Measurements from ENCODE around the gene POLR2M.
A peak's percentile ranks its signal among the peaks of the same experiment; 100 is the strongest.

The POLR2M gene

DNA sequence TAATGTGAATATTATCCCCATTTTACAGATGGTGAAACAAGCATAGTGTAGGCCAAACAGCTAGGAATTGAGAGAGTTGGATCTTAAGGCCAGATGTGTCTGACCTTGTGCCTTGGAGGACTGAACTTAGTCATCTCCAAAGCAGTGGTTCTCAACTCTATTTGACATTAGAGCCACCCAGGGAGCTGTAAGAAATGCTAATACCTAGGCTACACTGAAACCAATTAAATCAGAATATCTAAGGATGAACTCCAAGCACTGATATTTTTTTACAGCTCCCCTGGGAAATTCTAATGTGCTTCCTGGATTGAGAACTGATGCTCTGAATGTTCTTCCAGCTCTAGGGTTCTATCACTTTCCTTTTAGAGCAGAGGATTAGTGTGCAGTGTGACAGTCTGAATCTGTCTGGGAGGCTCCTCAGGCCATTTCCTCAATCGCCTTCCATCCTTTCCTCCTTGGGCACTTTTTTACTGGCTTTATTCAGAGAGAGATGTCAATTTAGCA, 32.3 kb downstream of the POLR2M start:
- DNase-seq (ENCODE audit: low spot score): no peak
- FAIRE-seq: no peak

DNA sequence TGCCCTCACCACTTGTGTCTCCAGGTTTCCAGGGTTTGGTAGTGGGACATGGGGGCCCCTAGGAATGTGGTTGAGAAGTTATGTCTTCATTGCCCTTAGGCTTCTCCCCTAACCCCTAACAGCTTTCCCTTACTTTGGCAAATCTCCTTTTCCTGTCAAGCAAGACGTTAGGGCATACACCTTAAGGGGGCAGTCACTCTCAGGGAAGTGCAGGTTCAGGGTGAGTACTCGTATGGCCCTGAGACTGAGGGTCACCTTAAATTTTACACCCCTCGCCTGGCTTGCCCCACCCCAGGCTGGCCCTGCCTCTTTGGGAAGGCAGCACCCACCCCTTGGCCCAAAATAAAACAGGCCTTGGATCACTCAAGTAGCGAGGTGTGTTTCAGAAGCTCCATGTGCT, 33.5 kb downstream of the POLR2M start:
- no peak for FAIRE-seq
- DNase-seq (ENCODE audit: low spot score): no peak

DNA sequence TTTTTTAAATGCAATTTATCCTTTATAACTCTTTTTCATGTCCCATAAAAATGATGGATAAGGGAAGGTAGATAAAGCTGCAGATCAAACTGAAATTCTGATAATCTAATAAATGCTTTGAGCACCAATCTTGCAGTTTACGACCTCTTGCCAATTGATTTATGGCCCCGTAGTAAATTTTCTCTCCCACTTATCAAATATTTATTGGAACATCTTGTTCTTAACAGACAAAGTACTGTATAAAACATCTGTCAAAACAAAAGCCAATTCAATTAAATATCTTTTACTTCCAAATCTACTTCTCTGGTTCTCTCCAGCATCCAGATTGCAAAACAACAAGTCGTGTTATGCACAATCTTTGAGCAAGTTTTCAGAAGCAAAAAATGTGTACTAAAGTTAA, 34.6 kb downstream of the POLR2M start:
- DNase-seq (ENCODE audit: low spot score): no peak
- FAIRE-seq: no peak

DNA sequence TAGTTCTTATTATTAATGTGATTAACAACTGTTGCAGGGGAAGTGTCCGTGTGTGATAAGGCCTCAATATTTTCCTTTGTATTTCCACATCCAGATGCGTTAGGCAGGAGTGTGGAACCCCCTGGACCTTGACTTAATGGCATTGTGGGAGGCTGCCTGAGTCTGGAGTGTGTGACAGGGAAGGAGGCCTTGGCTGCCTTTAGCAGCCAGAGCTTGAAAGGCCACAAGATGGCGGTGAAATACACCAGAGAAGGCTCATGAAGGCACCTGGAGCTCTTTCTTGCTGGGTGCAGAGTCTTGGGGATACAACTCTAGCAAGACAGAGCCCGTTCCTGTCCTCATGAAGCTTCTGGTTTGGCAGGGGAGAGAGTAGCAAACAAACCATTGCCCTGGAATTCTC, 36.9 kb downstream of the POLR2M start:
- no peak for DNase-seq (ENCODE audit: low spot score)

DNA sequence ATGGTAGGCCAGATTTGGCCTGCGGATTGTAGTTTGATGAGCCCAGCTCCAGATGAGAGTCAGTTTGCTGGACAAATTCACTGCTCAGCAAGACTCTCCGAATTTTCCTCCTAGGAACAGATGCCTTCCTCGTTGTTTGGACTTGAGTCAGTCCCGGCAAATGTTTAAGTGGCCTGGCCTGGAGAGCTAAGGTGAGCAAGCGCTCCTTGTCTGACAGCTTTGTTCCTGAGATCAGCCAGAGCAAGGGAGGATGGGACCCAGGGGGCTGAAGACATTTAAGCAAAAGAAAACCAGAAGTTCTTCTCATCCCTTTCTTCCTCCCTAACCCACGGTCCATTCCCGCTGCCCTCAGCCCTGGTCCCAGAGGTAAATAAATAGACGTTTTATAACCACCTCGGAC, 40.3 kb downstream of the POLR2M start:
- no peak for DNase-seq (ENCODE audit: low spot score)

More for the DNA sequence above, 36.9 kb downstream of the POLR2M start:
- FAIRE-seq: no peak

DNA sequence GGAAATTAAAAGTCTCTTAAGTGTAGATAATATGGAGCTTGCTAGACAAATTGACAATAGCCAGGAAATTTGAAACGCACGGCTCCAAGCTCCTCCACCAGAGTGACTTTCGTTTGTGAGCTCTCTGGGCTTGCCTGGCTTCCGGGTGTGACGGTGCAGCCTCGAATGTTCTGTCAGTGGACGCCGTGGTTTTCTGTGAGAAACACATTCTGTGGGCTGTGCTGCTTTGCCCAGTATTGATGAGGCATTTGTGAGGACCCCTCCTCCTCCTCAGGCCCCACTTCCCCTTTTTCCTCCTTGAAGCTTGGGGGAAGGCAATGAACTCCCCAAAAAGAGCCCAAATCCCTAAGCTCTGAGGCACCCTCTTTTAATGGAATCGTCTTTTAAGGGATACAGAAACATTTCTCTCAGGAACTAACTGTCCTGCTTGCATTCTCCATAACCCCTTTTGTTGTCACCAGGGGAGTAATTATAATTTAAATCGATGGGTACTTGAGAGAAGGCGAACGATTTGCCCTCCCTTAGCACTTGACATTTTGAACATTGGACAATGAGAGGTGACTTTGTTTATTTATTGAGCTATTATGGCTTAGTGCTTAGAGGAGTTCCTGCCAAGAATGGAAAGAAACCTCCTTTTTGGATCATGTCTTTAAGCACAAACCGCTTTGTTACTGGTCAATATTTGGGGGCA, 40.8 kb downstream of the POLR2M start:
- FAIRE-seq: no peak
- no peak for DNase-seq (ENCODE audit: low spot score)

More for the DNA sequence above, 40.3 kb downstream of the POLR2M start:
- no peak for FAIRE-seq

DNA sequence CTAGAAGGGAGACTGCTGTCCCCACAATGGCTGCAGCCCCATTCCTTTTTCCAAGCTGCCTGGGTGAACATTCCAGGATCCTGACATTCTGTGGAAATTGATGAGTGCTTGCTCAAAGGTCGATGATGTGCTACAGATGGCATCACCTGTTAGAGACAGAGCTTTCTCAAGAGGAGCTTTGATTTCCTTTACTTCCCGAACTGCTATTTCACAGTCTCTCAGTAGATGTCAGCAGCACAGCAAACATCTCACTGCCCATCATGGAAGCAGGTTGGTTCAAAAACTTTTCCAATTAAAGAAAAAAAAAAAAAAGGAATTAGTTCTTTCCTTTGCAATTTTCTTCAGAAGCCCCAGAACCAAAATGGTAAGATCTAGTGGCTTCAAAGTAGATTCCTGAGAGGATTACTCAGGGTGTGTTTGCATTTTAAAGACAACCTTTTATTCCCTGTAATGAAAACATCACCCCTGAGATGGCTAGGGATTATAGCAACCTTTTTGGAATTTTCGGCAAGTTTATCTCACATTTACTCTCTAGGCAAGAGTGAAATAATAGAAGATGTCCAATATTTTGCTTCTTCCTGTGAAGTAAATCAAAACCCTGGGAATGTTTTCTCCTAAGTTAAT, 44.8 kb downstream of the POLR2M start:
- FAIRE-seq (no peak), DNase-seq (ENCODE audit: low spot score) (peak; percentile 14)

DNA sequence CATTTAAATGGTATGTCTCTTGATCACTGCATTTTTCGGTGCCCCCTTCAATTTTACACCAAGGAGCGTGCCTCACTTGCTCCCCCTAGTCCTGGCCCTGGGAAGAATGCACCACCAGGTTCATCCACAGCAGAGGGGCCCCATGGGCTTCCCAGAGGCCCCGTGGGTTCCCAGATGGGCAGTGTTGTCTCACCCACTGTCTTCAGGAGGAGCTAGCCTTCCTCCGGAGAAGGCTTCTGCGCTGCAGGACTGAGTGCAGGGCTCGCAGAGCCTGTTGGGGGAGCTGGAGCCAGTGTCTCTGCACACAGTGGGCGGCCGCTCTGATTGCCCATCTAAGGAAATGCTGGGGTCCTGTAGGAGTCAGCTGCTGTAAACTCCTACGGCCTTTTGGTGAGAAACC, 45.9 kb downstream of the POLR2M start:
- DNase-seq (ENCODE audit: low spot score): no peak

DNA sequence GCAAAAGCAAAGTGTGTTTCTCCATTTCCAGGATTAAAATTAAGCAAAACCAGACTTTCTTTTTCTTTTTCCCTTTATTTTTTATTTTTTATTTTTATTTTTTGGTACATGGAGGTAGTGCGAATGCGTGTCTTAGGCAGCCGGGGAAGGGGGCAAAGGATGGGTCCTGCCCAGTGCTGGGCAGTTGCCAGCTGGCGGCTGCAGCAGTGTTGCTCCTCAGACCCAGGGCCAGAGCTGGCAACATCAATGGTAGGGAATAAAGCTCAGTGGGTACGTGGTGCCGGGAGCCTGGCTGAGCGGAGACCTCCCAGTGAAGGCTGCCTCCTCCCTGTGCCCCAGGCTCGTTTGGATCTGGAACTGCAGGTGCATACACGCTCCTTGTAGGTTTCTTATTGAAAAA, 46.3 kb downstream of the POLR2M start:
- no peak for DNase-seq (ENCODE audit: low spot score)
- FAIRE-seq: no peak

More for the DNA sequence above, 45.9 kb downstream of the POLR2M start:
- FAIRE-seq: no peak

DNA sequence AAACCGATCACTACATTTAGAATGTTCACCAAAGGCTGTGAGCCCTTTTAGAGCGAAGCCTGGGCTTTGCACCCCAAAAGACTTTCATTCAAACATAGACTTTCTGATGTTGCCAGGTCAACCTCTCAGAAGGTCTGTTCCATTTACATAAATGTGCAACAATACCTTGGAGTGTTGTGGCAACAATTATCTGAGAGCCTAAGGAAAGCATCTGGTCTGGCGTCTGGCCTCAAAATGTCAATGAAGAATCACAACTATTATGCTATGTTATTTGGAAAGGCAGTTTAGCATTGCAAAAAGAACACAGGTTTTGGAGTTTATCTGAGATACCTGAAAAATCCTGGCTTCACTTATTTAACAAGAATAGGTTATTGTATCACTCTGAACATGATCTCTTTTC, 50.0 kb downstream of the POLR2M start:
- no peak for FAIRE-seq
- DNase-seq (ENCODE audit: low spot score): no peak

DNA sequence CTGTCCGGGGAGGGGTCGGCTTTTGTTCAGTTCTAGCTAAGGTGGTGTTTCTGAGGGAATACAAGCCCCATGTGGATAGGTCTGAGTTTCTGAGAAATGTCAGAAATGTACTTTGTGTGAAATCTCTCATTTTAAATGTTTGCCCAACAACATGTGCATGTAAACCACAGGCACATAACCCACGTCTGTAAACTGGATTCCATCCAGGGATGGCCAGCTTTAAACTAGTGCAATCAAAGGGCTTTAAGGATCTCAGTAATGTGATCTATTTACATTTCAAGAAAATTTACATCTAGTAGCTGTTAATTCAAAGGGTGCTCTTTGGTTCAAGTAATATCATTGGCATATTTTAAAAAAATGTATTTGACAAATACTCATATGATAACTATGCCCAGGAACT, 52.0 kb downstream of the POLR2M start:
- FAIRE-seq (no peak), DNase-seq (ENCODE audit: low spot score) (no peak)

DNA sequence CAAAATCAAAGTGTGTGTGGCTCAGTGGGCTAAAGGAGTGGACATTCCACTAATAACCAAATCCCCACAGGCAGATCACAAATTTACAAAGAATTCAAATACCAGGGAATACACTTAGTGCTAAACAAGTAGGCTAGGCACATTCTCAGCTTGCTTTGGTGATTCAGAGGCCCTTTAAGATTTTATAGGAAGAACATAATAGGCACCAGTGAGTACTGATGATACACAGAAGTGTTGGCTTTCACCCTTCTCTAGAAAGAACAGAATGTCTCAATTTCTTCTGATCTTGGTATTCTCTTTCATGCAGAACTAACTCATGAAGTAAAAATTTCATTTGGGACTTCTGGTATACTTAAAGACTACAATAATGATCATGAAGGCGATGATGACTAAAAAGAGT, 55.0 kb downstream of the POLR2M start:
- FAIRE-seq (no peak), DNase-seq (ENCODE audit: low spot score) (no peak)

DNA sequence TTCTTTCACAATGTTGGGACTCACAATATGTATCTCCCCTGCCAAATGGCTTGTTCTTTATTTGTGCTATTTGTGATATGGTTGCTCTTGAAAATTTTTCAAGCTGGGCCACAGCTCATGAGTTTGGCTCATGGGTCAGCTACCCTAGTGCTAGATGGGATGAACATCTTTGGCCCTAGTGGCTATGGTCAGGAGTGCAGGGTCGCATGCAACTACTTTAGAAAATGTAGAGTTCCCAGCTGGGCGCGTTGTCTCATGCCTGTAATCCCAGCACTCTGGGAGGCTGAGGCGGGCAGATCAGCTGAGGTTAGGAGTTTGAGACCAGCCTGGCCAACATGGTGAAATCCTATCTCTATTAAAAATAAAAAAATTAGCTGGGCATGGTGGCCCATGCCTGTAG, 55.8 kb downstream of the POLR2M start:
- DNase-seq (ENCODE audit: low spot score) (no peak), FAIRE-seq (no peak)

DNA sequence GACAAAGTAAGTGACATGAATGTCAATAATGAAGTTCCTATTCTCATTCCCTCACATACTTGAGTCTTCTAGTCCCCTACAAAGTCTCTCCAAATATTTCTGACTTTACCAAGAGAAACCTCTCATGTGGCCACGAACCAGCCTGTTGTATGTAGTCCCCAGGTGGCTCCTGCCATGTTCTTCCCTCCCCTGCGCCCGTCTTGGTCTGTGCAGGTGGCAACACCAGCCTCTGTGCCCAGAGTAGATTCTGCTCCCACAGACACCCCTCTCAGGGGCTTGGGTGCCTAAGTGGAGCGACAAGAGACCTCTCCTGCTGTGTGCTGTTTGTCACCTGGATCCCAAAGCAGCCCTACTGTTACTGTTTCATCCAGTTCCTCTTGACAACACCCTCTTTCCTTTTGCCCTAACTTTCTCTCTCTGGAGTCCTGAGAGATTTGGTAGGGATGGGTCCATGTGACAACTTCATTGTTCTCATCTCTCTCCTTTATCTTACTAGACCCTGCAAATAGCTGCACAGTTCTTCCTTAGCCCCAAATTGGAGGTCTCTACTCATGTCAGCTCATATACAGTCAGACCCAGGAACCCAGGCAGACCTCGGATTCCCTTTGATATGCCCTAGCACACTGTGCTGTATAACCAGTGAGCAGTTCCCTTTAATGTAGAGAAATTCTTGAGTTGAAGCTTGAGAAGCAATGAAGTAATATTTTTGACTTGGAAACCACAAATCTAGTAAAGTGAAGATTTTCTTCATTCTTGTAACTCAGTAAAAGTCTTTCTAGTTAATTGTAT, 56.9 kb downstream of the POLR2M start:
- no peak for FAIRE-seq
- DNase-seq (ENCODE audit: low spot score): no peak
